ENCODE measurements around the gene TNS3.

TNS3 gene

DNA sequence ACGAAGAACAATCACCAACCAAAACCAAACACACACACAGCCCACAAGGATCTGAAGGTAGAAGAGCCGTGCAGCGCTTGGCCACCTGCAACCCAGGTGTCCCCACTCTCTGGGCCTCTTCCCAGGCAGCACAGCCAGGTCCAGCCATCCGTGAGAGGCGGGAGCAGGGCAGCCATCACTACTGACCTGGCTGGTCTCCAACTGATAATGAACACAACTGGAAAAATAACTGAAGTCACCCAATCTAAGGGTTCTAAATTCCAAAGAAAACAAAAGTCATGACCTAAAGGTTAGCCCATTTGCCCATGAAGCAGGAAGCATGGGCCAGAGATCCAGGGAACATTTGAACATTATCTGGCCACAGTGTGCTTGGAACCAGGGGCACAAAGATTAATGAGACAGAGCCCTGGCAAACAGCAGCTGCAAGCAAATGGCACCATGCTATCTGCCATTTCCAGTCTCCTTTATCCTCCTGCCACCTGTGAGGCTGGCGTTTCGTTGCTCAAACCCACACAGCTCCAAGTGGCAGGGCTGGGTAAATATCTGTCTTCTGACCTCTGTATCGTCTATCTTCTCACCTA, 207.9 kb downstream of the TNS3 start:
- Mint-ChIP-seq H3K4me1 (no peaks in the 10 kb centered on the region), H3K4me3 (no peak overlapping the region), H3K9me3 (no peaks in the 10 kb centered on the region), H3K27ac (no peak overlapping the region), H3K27me3 (peaks cover 2% of the 10 kb centered on the region), H3K36me3 (no peaks in the 10 kb centered on the region)

DNA sequence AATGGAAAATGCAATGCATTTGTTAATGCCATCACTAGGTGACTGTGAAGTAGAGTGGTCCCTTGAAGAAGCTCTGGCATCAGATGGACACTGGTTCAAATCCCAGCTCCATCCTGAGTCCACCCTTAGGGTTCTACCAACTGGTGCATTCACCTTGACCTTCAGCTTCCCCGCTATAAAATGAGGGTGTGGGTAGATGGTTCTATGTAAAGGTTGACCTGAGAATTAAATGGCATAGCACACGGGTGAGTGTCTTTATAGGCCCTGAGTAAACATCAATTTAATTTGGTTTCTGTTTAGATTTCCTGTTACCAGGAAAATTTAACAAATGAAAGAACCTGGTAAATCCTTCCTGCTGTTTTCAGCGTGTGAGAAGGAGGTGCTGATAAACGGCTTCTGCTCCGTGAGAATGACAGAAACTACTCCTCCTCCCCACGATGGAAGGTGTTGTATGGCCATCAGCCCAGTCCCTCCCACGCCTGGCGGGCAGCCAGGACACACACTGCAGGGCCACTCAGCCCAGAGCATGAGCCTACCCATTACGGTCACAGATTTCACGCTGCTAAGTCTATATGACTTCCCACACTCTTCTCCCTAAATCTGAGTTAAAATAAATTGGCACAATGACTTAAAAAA, 210.1 kb downstream of the TNS3 start:
- H3K27ac Mint-ChIP-seq = no peak overlapping the region
- no peaks in the 10 kb centered on the region for H3K36me3 Mint-ChIP-seq
- H3K4me3 Mint-ChIP-seq = no peak overlapping the region
- H3K4me1 Mint-ChIP-seq = no peaks in the 10 kb centered on the region
- H3K27me3 Mint-ChIP-seq = peaks cover 2% of the 10 kb centered on the region
- no peaks in the 10 kb centered on the region for H3K9me3 Mint-ChIP-seq

- Mint-ChIP-seq H3K4me1 (no peaks in the 10 kb centered on the region), H3K36me3 (no peaks in the 10 kb centered on the region), H3K4me3 (no peak overlapping the region), H3K9me3 (no peaks in the 10 kb centered on the region), H3K27me3 (peaks cover 2% of the 10 kb centered on the region), H3K27ac (no peak overlapping the region)
Observed at GRCh38 chr7:47371317-47371716, 210.6 kb downstream of the TNS3 start.

- H3K27me3 Mint-ChIP-seq = no peaks in the 10 kb centered on the region
- no peaks in the 10 kb centered on the region for H3K9me3 Mint-ChIP-seq
- no peak overlapping the region for H3K27ac Mint-ChIP-seq
- H3K4me3 Mint-ChIP-seq = no peak overlapping the region
- no peaks in the 10 kb centered on the region for H3K4me1 Mint-ChIP-seq
- H3K36me3 Mint-ChIP-seq = no peaks in the 10 kb centered on the region
Observed at GRCh38 chr7:47370461-47371042, 211.4 kb downstream of the TNS3 start.

DNA sequence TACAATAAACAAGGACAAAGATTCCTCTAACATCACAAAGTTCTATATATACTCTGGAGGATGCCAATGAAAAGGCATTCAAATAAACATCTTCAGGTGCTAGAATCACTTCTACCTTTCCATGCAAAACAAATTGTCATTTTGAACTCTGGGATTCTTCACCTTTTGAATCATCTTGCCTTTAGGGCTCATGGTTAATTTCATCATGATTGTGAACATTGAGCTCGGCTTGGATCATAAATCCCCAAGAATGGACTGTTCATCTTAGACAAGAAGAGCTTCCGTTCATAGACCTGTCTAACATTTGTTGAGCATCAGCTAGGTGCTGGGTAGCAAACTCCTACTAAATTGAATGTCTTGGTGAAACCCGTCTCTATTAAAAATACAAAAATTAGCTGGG, 212.2 kb downstream of the TNS3 start:
- H3K27me3 Mint-ChIP-seq = no peaks in the 10 kb centered on the region
- no peaks in the 10 kb centered on the region for H3K9me3 Mint-ChIP-seq
- no peak overlapping the region for H3K4me3 Mint-ChIP-seq
- H3K4me1 Mint-ChIP-seq = no peaks in the 10 kb centered on the region
- H3K36me3 Mint-ChIP-seq = no peaks in the 10 kb centered on the region
- no peak overlapping the region for H3K27ac Mint-ChIP-seq

DNA sequence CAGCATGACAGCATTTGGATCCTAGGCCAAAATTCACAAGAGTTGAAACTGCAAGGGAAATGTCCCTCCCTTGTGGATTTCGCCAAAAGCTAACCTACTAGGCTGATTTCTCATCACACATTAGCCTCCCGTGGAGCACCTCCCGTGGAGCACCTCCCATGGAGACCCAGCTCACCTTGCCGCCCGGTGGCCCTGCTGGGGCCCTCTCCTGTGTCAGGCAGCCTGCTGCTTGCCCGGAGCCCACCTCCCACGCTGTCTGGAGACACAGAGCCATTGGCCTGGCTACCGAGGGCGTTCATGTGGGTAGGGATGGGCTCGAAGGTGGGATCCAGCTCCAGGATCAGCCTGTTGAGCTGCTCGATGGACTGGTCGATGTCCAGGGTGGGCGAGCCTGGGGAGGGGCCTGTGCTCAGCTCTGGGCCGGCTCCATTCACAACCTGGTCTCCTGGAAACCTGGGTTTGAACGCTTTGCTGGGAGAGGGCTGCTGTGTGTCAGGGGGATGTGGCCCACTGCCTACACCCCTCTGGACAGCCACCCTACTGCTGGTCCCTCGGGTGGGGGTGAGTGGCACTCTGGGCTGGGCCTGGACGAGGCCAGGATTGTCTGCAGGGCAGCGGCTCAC, 213.6 kb downstream of the TNS3 start:
- no peaks in the 10 kb centered on the region for H3K9me3 Mint-ChIP-seq
- H3K27me3 Mint-ChIP-seq = no peaks in the 10 kb centered on the region
- H3K27ac Mint-ChIP-seq = no peak overlapping the region
- no peaks in the 10 kb centered on the region for H3K36me3 Mint-ChIP-seq
- H3K4me3 Mint-ChIP-seq = no peak overlapping the region
- no peaks in the 10 kb centered on the region for H3K4me1 Mint-ChIP-seq

DNA sequence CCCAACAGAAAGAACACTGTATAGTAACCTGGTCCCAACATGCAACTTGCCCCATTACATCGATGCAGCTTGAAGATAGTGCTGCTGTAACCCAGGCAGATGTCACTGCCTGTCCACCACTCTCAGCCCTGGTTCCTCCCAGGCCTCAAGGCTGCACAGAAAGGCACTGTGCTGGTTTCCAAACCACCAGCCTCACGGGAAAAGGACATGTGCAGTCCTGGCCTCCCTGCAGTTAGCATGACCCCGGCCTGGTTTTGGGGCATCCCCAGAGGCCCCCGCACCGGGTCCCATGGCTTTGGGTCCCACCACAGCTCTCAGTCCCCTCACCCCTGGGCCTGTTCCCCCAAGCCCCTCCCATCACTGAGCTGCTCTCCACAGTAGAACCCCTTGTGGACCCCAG, 214.5 kb downstream of the TNS3 start:
- no peaks in the 10 kb centered on the region for H3K9me3 Mint-ChIP-seq
- no peak overlapping the region for H3K27ac Mint-ChIP-seq
- no peaks in the 10 kb centered on the region for H3K36me3 Mint-ChIP-seq
- H3K27me3 Mint-ChIP-seq = no peaks in the 10 kb centered on the region
- no peak overlapping the region for H3K4me3 Mint-ChIP-seq
- H3K4me1 Mint-ChIP-seq = no peaks in the 10 kb centered on the region

- Mint-ChIP-seq H3K4me3 (no peak overlapping the region), H3K4me1 (no peaks in the 10 kb centered on the region), H3K9me3 (no peaks in the 10 kb centered on the region), H3K27ac (no peak overlapping the region), H3K27me3 (no peaks in the 10 kb centered on the region), H3K36me3 (no peaks in the 10 kb centered on the region)
Observed at GRCh38 chr7:47366960-47367359, 215.0 kb downstream of the TNS3 start.

DNA sequence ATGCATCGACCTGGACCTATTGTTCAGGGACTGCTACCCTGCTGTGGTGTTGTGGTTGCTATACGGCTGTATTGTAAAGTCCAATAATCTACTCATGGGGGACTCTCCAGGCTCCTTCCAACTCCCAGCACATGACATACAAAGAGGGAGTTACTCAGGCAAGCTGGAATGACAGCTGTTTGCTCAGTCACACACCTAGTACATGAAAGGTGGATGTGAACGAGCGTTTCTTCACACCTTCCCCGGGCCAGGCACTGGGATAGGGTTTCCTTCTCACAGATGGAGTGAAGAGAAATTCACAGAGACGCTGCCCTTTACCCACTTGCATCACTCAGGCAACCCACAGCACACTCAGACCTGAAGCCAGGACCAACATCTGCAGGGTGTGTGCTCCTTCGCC, 215.7 kb downstream of the TNS3 start:
- no peaks in the 10 kb centered on the region for H3K27me3 Mint-ChIP-seq
- H3K36me3 Mint-ChIP-seq = no peaks in the 10 kb centered on the region
- no peak overlapping the region for H3K4me3 Mint-ChIP-seq
- no peaks in the 10 kb centered on the region for H3K9me3 Mint-ChIP-seq
- no peaks in the 10 kb centered on the region for H3K4me1 Mint-ChIP-seq
- H3K27ac Mint-ChIP-seq = no peak overlapping the region

DNA sequence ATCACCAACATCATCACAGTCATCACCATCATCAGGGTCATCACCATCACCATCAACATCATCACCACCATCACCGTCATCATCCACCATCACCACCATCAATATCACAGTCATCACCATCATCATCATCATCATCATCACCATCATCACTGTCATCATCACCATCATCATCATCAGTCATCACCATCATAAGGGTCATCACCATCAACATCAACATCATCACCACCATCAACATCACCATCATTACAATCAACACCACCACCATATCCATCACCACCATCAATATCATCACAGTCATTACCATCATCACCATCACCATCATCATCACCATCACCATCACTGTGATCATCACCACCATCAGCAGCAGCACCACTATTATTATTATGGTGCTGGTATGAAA, 218.9 kb downstream of the TNS3 start:
- Mint-ChIP-seq H3K9me3 (no peaks in the 10 kb centered on the region), H3K36me3 (no peaks in the 10 kb centered on the region), H3K4me1 (no peaks in the 10 kb centered on the region), H3K4me3 (no peak overlapping the region), H3K27me3 (no peaks in the 10 kb centered on the region), H3K27ac (no peak overlapping the region)

DNA sequence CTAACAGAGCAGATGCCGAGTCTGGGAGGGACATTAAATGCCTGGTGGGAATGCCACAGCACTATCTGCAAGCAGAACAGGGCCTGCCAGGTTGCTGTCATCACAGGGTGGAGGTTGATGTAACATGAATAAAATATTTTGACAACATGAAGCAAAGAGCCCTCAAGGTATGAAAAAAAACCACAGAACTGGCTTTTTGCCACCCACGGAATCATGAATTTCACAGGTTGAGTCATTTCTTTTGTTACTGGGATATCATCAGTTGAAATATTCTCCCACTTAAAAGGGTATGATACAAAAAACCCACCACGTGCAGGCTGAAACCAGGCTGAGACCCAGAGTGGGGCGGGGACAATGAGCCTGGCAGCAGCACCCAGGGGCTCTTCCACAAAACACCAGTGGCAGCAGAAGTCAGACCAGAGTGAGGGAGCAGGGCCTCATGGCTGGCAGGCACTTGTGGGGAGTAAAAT, 220.1 kb downstream of the TNS3 start:
- H3K27me3 Mint-ChIP-seq = no peaks in the 10 kb centered on the region
- no peak overlapping the region for H3K4me3 Mint-ChIP-seq
- H3K27ac Mint-ChIP-seq = no peak overlapping the region
- no peaks in the 10 kb centered on the region for H3K36me3 Mint-ChIP-seq
- H3K9me3 Mint-ChIP-seq = no peaks in the 10 kb centered on the region
- H3K4me1 Mint-ChIP-seq = no peaks in the 10 kb centered on the region

DNA sequence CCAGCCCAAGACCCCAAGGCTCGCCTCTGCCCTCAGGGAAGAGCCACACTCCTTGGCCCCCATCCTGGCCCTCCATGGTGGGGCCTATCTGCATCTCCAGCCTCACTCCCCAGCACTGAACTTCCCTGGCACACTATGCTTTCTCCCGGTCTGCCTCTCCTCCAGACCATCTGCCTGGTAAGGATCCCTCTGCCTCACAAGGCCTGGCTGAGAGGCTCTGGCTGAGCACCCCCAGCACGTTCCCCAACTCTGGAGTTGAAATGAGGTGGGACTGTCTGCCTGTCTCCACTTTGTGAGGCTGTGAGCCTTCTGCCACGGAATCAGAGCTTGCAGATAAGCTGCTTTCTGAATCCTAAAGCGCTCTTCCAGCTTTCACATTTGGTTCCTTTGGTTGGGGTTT, 220.7 kb downstream of the TNS3 start:
- H3K4me3 Mint-ChIP-seq = no peak overlapping the region
- no peak overlapping the region for H3K27ac Mint-ChIP-seq
- no peaks in the 10 kb centered on the region for H3K9me3 Mint-ChIP-seq
- H3K36me3 Mint-ChIP-seq = no peaks in the 10 kb centered on the region
- H3K27me3 Mint-ChIP-seq = no peaks in the 10 kb centered on the region
- H3K4me1 Mint-ChIP-seq = no peaks in the 10 kb centered on the region

DNA sequence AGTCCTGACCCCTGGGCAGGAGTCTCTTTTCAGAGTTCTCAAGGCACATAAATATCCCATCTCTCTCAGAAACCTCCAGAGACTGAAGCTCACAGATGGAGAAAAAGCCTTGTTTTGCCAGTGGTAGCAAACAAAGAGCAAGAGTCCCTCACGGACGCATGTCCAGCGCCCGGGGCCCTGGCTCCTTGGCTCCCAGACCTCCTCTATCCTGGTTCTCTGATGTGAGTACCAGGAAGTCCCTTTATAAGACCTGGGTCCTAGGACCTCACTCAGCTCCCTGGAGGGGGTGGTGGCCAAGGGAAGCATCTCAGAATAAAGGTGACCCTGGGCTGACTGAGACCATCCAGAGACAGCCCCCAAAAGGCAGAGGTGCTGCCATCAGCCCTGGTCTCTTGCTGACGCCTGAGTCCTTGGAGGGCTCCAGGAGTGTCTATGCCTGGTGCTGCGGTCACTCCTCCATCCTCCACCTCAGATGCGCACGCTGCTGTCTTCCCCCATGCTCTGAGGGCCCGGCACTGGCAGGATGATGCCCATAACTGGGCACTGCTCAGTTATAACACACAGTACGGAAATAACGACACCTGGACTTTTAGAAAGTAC, 221.5 kb downstream of the TNS3 start:
- no peaks in the 10 kb centered on the region for H3K4me1 Mint-ChIP-seq
- H3K9me3 Mint-ChIP-seq = no peaks in the 10 kb centered on the region
- H3K36me3 Mint-ChIP-seq = no peaks in the 10 kb centered on the region
- H3K27me3 Mint-ChIP-seq = no peaks in the 10 kb centered on the region
- H3K27ac Mint-ChIP-seq = no peak overlapping the region
- no peak overlapping the region for H3K4me3 Mint-ChIP-seq

DNA sequence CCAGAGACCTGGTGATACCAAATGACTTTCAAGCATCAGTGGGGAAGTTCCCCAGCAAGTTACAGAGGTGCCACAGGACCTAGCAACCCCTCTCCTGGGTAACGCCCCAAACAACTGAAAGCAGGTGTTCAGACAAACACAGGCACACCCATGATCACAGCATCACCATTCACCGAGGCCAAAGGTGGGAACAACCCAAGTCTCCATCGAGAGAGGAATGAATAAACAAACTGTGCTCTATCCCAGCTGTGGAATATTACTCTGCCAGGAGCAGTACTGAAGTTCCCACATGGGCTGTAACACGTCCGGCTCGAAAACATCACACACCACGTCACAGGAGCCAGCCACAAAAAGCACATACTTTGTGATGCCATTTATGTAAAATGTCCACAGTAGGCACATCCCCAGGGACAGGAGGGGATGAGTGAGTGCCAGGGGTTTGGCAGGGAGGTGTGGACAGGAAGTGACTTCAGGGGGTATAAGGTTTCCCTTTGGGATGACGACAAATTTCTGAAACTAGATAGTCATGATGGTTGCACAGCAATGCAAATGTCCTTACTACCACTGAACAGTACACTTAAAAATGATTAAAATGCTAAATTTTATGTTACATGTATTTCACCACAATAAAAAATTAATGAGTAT, 222.8 kb downstream of the TNS3 start:
- no peak overlapping the region for H3K27ac Mint-ChIP-seq
- H3K4me3 Mint-ChIP-seq = no peak overlapping the region
- no peaks in the 10 kb centered on the region for H3K36me3 Mint-ChIP-seq
- no peaks in the 10 kb centered on the region for H3K4me1 Mint-ChIP-seq
- H3K27me3 Mint-ChIP-seq = no peaks in the 10 kb centered on the region
- H3K9me3 Mint-ChIP-seq = no peaks in the 10 kb centered on the region

DNA sequence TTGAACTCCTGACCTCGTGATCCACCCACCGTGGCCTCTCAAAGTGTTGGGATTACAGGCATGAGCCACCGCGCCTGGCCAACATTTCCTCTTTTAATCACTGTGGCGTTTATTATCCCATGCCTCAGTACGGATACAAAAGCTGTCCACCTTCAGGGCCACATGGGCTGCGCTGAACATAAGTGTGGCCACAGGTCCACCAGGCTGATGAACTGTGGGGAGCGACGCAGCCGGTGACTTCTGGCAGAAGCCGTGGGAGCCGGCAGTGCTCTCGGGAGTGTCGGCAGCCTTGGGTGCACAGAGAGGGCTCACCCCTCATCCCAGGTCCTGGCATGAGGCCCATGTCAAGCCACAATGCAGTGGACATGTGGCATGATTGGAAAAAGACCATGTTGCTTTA, 223.6 kb downstream of the TNS3 start:
- no peaks in the 10 kb centered on the region for H3K27me3 Mint-ChIP-seq
- no peaks in the 10 kb centered on the region for H3K36me3 Mint-ChIP-seq
- no peak overlapping the region for H3K4me3 Mint-ChIP-seq
- H3K4me1 Mint-ChIP-seq = no peaks in the 10 kb centered on the region
- H3K9me3 Mint-ChIP-seq = no peaks in the 10 kb centered on the region
- no peak overlapping the region for H3K27ac Mint-ChIP-seq

- Mint-ChIP-seq H3K4me1 (no peaks in the 10 kb centered on the region), H3K4me3 (no peak overlapping the region), H3K36me3 (no peaks in the 10 kb centered on the region), H3K27ac (no peak overlapping the region), H3K9me3 (no peaks in the 10 kb centered on the region), H3K27me3 (no peaks in the 10 kb centered on the region)
Observed at GRCh38 chr7:47357863-47358262, 224.0 kb downstream of the TNS3 start.

All from activated naive CD4-positive, alpha-beta T cell treated with anti-CD3 and anti-CD28 coated beads, Interleukin-2, amount 50 U/mL, for 24 hours (primary cell).